Hepatocyte (in vitro differentiated cells): ENCODE data around the gene ACTL9. TPM values are rescaled to one million over a fixed set of nuclear protein-coding genes. Genes with fewer than 3 reads are reported as not detected.

Experiments
- DNase-seq: peaks from one replicate; pipeline ENCODE4 v3.0.0-alpha.2; 2016; ENCODE audit warnings: low spot score
- H2AFZ ChIP-seq: fragments of 200-600 bp; sonication (generic); 2 replicates; pipeline ENCODE4 v1.6.0; 2016; ENCODE audit warnings: antibody characterized with exemption, mild to moderate bottlenecking
- H3K27ac ChIP-seq: fragments of 200-600 bp; sonication (generic); 2 replicates; pipeline ENCODE4 v1.5.1; 2016; ENCODE audit warnings: mild to moderate bottlenecking
- H3K27me3 ChIP-seq: fragments of 200-600 bp; sonication (generic); 2 replicates; pipeline ENCODE4 v1.6.1; 2016
- H3K36me3 ChIP-seq: fragments of 200-600 bp; sonication (generic); replicated peaks from 2 replicates; pipeline ENCODE4 v1.5.1; 2016; ENCODE audit warnings: low read depth; ENCODE audit not compliant: insufficient read depth
- H3K4me1 ChIP-seq: fragments of 200-600 bp; sonication (generic); 2 replicates; pipeline ENCODE4 v1.5.1; 2016; ENCODE audit warnings: mild to moderate bottlenecking, moderate library complexity; ENCODE audit not compliant: insufficient read depth
- H3K4me2 ChIP-seq: fragments of 200-600 bp; sonication (generic); 2 replicates; pipeline ENCODE4 v1.6.0; 2016
- H3K4me3 ChIP-seq: fragments of 200-600 bp; sonication (generic); 2 replicates; pipeline ENCODE4 v1.5.1; 2016; ENCODE audit warnings: mild to moderate bottlenecking
- H3K79me2 ChIP-seq: fragments of 200-600 bp; sonication (generic); 2 replicates; pipeline ENCODE4 v1.6.0; 2017; ENCODE audit warnings: mild to moderate bottlenecking
- H3K9me2 ChIP-seq: fragments of 200-600 bp; sonication (generic); replicated peaks from 2 replicates; pipeline ENCODE4 v1.6.0; 2017; ENCODE audit warnings: mild to moderate bottlenecking; ENCODE audit not compliant: insufficient read depth
- H3K9me3 ChIP-seq: fragments of 200-600 bp; sonication (generic); 2 replicates; pipeline ENCODE4 v1.5.1; 2016; ENCODE audit warnings: low read depth, mild to moderate bottlenecking
- H4K20me1 ChIP-seq: fragments of 200-600 bp; sonication (generic); 2 replicates; pipeline ENCODE4 v1.6.0; 2016; ENCODE audit warnings: mild to moderate bottlenecking; ENCODE audit not compliant: insufficient read depth, poor library complexity, severe bottlenecking
- EZH2 ChIP-seq: fragments of 200-600 bp; sonication (generic); IDR thresholded peaks from 2 replicates; pipeline ENCODE4 v1.6.1; 2016; ENCODE audit warnings: antibody characterized with exemption, mild to moderate bottlenecking, borderline replicate concordance
- EZH2phosphoT487 ChIP-seq: fragments of 200-600 bp; sonication (generic); IDR thresholded peaks from one replicate; pipeline ENCODE4 v1.6.1; 2018; ENCODE audit warnings: antibody characterized with exemption, mild to moderate bottlenecking, low read depth, moderate library complexity; ENCODE audit not compliant: unreplicated experiment, severe bottlenecking
- WGBS: methylation state at CpG from one replicate; pipeline ENCODE4 v1.1.6; 2016; ENCODE audit warnings: low lambda C conversion rate; ENCODE audit errors: missing lambda C conversion rate; 5-methylcytosine and 5-hydroxymethylcytosine counted together
- polyA plus RNA-seq: library from polyadenylated mRNA; unstranded; fragments of >200 nt; fragmentation: Nextera tagmentation; extraction: Ambion mirVana; gene quantifications from 2 replicates; pipeline ENCODE4 v1.2.1, GENCODE V29; 2016
- total RNA-seq: library from RNA; depleted of rRNA; stranded (reverse); fragments of >200 nt; gene quantifications from 2 replicates; pipeline ENCODE4 v1.2.3, GENCODE V29; 2014
- TF ChIP-seq, protein P1 (sequence below): fragments of 200-600 bp; sonication (generic); IDR thresholded peaks from 2 replicates; pipeline ENCODE4 v1.5.1; 2016; ENCODE audit warnings: antibody characterized with exemption, mild to moderate bottlenecking; ENCODE audit not compliant: poor library complexity

Gene ACTL9
- total and polyA plus RNA-seq, 2 experiments from 2014 or later: not detected

DNA sequence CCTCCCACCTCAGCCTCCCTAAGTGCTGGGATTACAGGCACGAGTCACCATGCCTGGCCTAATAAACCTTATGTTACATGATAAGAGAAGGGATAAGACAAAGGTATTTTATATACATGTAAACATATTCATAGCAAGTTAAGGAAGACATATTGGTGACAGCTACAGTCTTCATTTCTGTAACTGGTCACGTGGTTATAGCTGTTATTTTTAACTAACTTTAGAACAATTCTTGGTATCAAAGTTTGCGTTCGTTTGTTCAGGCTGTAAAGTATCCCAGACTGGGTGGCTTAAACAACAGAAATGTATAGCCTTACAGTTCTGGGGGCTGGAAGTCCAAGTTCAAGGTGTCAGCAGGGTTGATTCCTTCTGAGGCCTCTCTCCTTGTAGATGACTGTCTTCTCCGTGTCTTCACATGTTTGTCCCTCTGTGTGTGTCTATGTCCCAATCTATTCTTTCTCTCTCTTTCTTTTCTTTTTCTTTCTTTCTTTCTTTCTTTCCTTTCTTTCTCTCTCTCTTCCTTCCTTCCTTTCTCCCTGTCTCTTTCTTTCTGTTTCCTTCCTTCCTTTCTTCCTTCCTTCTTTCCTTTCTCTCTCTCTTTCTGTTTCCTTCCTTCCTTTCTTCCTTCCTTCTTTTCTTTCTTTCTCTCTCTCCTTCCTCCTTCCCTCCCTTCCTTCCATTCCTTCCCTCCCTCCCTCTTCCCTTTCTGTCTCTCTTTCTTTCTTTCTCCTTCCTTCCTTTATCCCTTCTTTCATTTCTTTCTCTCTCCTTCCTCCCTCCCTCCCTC, 7.6 kb downstream of the ACTL9 start:
- H3K4me1 ChIP-seq: no peaks in the 10 kb centered on the region
- 36% methylated on average over 5 of the region's 5 CpGs for WGBS
- H3K9me2 ChIP-seq: no peaks in the 10 kb centered on the region
- H4K20me1 ChIP-seq: no peaks in the 10 kb centered on the region
- no peaks in the 10 kb centered on the region for H3K79me2 ChIP-seq
- no peaks in the 10 kb centered on the region for H3K27me3 ChIP-seq
- TF ChIP-seq EZH2 (no peak), EZH2phosphoT487 (no peak)
- TF ChIP-seq, protein P1, sequence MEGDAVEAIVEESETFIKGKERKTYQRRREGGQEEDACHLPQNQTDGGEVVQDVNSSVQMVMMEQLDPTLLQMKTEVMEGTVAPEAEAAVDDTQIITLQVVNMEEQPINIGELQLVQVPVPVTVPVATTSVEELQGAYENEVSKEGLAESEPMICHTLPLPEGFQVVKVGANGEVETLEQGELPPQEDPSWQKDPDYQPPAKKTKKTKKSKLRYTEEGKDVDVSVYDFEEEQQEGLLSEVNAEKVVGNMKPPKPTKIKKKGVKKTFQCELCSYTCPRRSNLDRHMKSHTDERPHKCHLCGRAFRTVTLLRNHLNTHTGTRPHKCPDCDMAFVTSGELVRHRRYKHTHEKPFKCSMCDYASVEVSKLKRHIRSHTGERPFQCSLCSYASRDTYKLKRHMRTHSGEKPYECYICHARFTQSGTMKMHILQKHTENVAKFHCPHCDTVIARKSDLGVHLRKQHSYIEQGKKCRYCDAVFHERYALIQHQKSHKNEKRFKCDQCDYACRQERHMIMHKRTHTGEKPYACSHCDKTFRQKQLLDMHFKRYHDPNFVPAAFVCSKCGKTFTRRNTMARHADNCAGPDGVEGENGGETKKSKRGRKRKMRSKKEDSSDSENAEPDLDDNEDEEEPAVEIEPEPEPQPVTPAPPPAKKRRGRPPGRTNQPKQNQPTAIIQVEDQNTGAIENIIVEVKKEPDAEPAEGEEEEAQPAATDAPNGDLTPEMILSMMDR: no peak
- no peak overlapping the region for H2AFZ ChIP-seq
- no peak overlapping the region for H3K4me3 ChIP-seq
- no peak overlapping the region for H3K27ac ChIP-seq
- H3K36me3 ChIP-seq: no peaks in the 10 kb centered on the region
- DNase-seq: no peak
- no peaks in the 10 kb centered on the region for H3K9me3 ChIP-seq
- no peak overlapping the region for H3K4me2 ChIP-seq

DNA sequence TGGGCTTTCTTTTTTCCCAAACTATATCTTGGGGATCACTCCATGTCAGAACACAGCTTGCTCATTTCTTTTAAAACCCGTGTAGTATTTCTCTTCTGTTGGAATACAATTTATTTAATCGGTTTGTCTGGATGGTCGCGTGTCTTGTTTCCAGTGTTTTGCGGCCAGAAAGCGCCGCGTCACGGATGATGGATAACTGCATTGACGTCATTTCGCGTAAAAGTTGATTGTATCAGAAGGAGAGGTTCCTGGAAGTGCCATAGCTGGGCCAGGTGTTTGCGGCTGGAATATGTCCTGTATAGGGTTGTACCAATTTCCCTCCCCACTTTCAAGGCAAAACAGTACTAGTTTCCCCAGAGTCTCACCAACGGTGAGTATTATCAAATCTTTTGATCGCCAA, 9.7 kb downstream of the ACTL9 start:
- H3K36me3 ChIP-seq: no peaks in the 10 kb centered on the region
- H3K4me3 ChIP-seq: no peak overlapping the region
- no peaks in the 10 kb centered on the region for H3K9me3 ChIP-seq
- WGBS: 92% methylated on average over 15 of the region's 15 CpGs
- no peaks in the 10 kb centered on the region for H3K79me2 ChIP-seq
- TF ChIP-seq, protein P1: no peak
- TF ChIP-seq EZH2phosphoT487 (no peak), EZH2 (no peak)
- H2AFZ ChIP-seq: no peak overlapping the region
- H4K20me1 ChIP-seq: no peaks in the 10 kb centered on the region
- H3K9me2 ChIP-seq: no peaks in the 10 kb centered on the region
- no peak overlapping the region for H3K4me2 ChIP-seq
- H3K4me1 ChIP-seq: no peaks in the 10 kb centered on the region
- DNase-seq: no peak
- no peak overlapping the region for H3K27ac ChIP-seq
- H3K27me3 ChIP-seq: no peaks in the 10 kb centered on the region

DNA sequence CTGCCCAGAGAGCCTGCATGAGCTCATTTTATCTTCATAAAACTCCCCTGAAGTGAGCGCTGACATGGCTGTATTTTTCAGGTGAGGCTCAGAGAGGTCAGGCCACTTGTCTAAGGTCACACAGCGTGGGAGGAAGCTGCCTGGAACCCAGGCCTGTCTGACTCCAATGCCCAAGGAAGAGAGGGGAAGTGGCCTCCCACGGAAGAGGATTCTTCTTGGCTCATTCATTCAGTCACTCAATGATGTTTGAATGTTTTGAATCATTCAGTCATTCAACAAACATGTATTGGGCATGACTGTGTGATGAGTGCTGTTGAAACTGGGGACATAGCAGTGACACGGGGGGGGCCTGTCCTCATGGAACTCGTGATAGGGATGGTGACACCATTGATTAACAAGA, 12.0 kb downstream of the ACTL9 start:
- no peaks in the 10 kb centered on the region for H3K9me2 ChIP-seq
- no peak overlapping the region for H3K27ac ChIP-seq
- 60% methylated on average over 5 of the region's 5 CpGs for WGBS
- no peaks in the 10 kb centered on the region for H3K79me2 ChIP-seq
- no peak for DNase-seq
- TF ChIP-seq EZH2 (no peak), EZH2phosphoT487 (no peak)
- TF ChIP-seq, protein P1: no peak
- H3K4me3 ChIP-seq: no peak overlapping the region
- no peaks in the 10 kb centered on the region for H3K9me3 ChIP-seq
- no peak overlapping the region for H2AFZ ChIP-seq
- H3K4me1 ChIP-seq: no peaks in the 10 kb centered on the region
- H3K27me3 ChIP-seq: no peaks in the 10 kb centered on the region
- no peak overlapping the region for H3K4me2 ChIP-seq
- no peaks in the 10 kb centered on the region for H3K36me3 ChIP-seq
- no peaks in the 10 kb centered on the region for H4K20me1 ChIP-seq
